Activated CD4-positive, CD25-positive, alpha-beta regulatory T cell treated with anti-CD3 and anti-CD28 coated beads, Interleukin-2, amount 50 U/mL, for 24 hours (primary cell): ENCODE measurements around the gene TSHZ3.

ENCODE experiments used
- ATAC-seq, 2 donors: fragments of 150-1000 bp; cut with Tn5 transposase; one replicate each; pipeline ENCODE4 v1.10.0; 2021; ENCODE audit warnings: mild to moderate bottlenecking in 1 of 2, moderate library complexity in 1 of 2

The TSHZ3 gene

GRCh38 chr19:31349160-31349881, at the start of gene TSHZ3:
Gene TSHZ3, minus strand, starts transcription at chr19:31349436. Its CDS starts 217 bp downstream, at chr19:31349219.
- ATAC-seq = peak; percentile 42 to 44

- no peak for ATAC-seq
These were observed 48.1 kb upstream of the TSHZ3 start for GRCh38 chr19:31397308-31397707.

- no peak for ATAC-seq
These were observed 43.2 kb upstream of the TSHZ3 start for GRCh38 chr19:31392464-31392863.

- no peak for ATAC-seq
These were observed 42.3 kb upstream of the TSHZ3 start for GRCh38 chr19:31391518-31391917.

GRCh38 chr19:31390711-31391110, 41.5 kb upstream of the TSHZ3 start:
- no peak for ATAC-seq

- no peak for ATAC-seq
These were observed 40.6 kb upstream of the TSHZ3 start for GRCh38 chr19:31389874-31390273.

GRCh38 chr19:31387717-31388301, 38.6 kb upstream of the TSHZ3 start:
- no peak for ATAC-seq

- no peak for ATAC-seq
These were observed 37.6 kb upstream of the TSHZ3 start for GRCh38 chr19:31386806-31387205.

- ATAC-seq = no peak
These were observed 36.5 kb upstream of the TSHZ3 start for GRCh38 chr19:31385744-31386143.

GRCh38 chr19:31383553-31383952, 34.3 kb upstream of the TSHZ3 start:
- ATAC-seq = no peak

GRCh38 chr19:31380854-31381253, 31.6 kb upstream of the TSHZ3 start:
- no peak for ATAC-seq

- no peak for ATAC-seq
These were observed 29.2 kb upstream of the TSHZ3 start for GRCh38 chr19:31378404-31378803.

- no peak for ATAC-seq
These were observed 28.5 kb upstream of the TSHZ3 start for GRCh38 chr19:31377736-31378135.

GRCh38 chr19:31372246-31372781, 23.1 kb upstream of the TSHZ3 start:
- peak in 1 of 2 donors; percentile 13 for ATAC-seq

- no peak for ATAC-seq
These were observed 21.0 kb upstream of the TSHZ3 start for GRCh38 chr19:31370216-31370615.

- no peak for ATAC-seq
These were observed 15.7 kb upstream of the TSHZ3 start for GRCh38 chr19:31364963-31365362.

- ATAC-seq = no peak
These were observed 12.5 kb upstream of the TSHZ3 start for GRCh38 chr19:31361728-31362127.

GRCh38 chr19:31357315-31357673, 8.1 kb upstream of the TSHZ3 start:
- no peak for ATAC-seq

GRCh38 chr19:31356587-31357314, 7.5 kb upstream of the TSHZ3 start:
- peak; percentile 58 to 74 for ATAC-seq

- ATAC-seq = no peak
These were observed 6.5 kb upstream of the TSHZ3 start for GRCh38 chr19:31355665-31356289.

- no peak for ATAC-seq
These were observed 5.8 kb upstream of the TSHZ3 start for GRCh38 chr19:31354799-31355664.

GRCh38 chr19:31354316-31354715, 5.1 kb upstream of the TSHZ3 start:
- ATAC-seq = no peak
